HG03558 (cell line): Measurements from ENCODE around the gene PHF13.

Source experiments
- ATAC-seq: cut with Tn5 transposase; IDR thresholded peaks from one replicate; pipeline ENCODE4 v1.9.1; 2021; ENCODE audit warnings: moderate number of reproducible peaks; ENCODE audit not compliant: unreplicated experiment; ENCODE audit errors: extremely low read depth

The PHF13 gene

GRCh38 chr1:6613361-6614018 lies at the start of gene PHF13:
TSS of gene PHF13 (plus strand) at chr1:6613731. CDS start at chr1:6614067, 336 bp downstream.
- ATAC-seq, result peak; percentile 83

- no peak for ATAC-seq
Measured at GRCh38 chr1:6569033-6569432, 44.5 kb upstream of the PHF13 start.

- no peak for ATAC-seq
Measured at GRCh38 chr1:6570100-6570499, 43.4 kb upstream of the PHF13 start.

- ATAC-seq, result no peak
Measured at GRCh38 chr1:6570987-6571386, 42.5 kb upstream of the PHF13 start.

GRCh38 chr1:6572653-6573383 lies 40.7 kb upstream of the PHF13 start:
- ATAC-seq, result no peak

- no peak for ATAC-seq
Measured at GRCh38 chr1:6574025-6574620, 39.4 kb upstream of the PHF13 start.

- ATAC-seq, result no peak
Measured at GRCh38 chr1:6574818-6575217, 38.7 kb upstream of the PHF13 start.

- no peak for ATAC-seq
Measured at GRCh38 chr1:6577831-6578525, 35.6 kb upstream of the PHF13 start.

- ATAC-seq, result no peak
Measured at GRCh38 chr1:6578624-6579373, 34.7 kb upstream of the PHF13 start.

- peak; percentile 92 for ATAC-seq
Measured at GRCh38 chr1:6579374-6580118, 34.0 kb upstream of the PHF13 start, which contains the start of gene ZBTB48. TSS of gene ZBTB48 (plus strand) at chr1:6579994. CDS start at chr1:6580610, 616 bp downstream.

GRCh38 chr1:6580119-6580592 lies 33.4 kb upstream of the PHF13 start:
- no peak for ATAC-seq

- ATAC-seq, result no peak
Measured at GRCh38 chr1:6580593-6581409, 32.7 kb upstream of the PHF13 start.

GRCh38 chr1:6581561-6582305 lies 31.8 kb upstream of the PHF13 start:
- ATAC-seq, result no peak

GRCh38 chr1:6582370-6582769 lies 31.2 kb upstream of the PHF13 start:
- no peak for ATAC-seq

GRCh38 chr1:6584126-6585080 lies 29.1 kb upstream of the PHF13 start:
- no peak for ATAC-seq

- ATAC-seq, result no peak
Measured at GRCh38 chr1:6585081-6585722, 28.3 kb upstream of the PHF13 start.
